CD4-positive, alpha-beta T cell (primary cell): Measurements from ENCODE around the gene KIF17. TPM values are rescaled to one million over a fixed set of nuclear protein-coding genes. Genes with fewer than 3 reads are reported as not detected.

Experiments
- ATAC-seq: fragments of 200-7000 bp; cut with Tn5 transposase; one replicate; pipeline ENCODE4 v1.10.0; 2022; ENCODE audit warnings: mild to moderate bottlenecking; ENCODE audit not compliant: poor library complexity
- CTCF ChIA-PET: fragments of 350-600 bp; sonication (Branson Sonifier 250); formaldehyde crosslinking; loops from one replicate; lab custom pipeline; 2021; ENCODE audit warnings: antibody characterized with exemption, inconsistent platforms; lab: Charles Lee
- POLR2A ChIA-PET: fragments of 350-600 bp; sonication (Branson Sonifier 250); formaldehyde crosslinking; loops from one replicate; lab custom pipeline; 2021; ENCODE audit warnings: antibody characterized with exemption, inconsistent platforms; lab: Charles Lee
- DNase-seq, 14 experiments: peaks; one replicate each; pipeline ENCODE4 v3.0.0-alpha.2; 2013 to 2020; ENCODE audit warnings: mixed read lengths in 2 of 14
- H3K27ac ChIP-seq, 2 donors: one replicate each; pipeline versions ENCODE4 v1.5.1 to v1.7.0; 2013; ENCODE audit warnings: low read length in 2 of 2, low read depth in 1 of 2, mild to moderate bottlenecking in 1 of 2
- H3K27me3 ChIP-seq, 2 experiments: 1 replicate in 1 of 2; 2 replicates in 1 of 2; pipeline versions ENCODE4 v1.6.1 to v1.7.0; 2013; ENCODE audit warnings: low read length in 2 of 2, control low read depth in 1 of 2, mild to moderate bottlenecking in 1 of 2, moderate library complexity in 1 of 2; ENCODE audit not compliant: insufficient read depth in 2 of 2, control insufficient read depth in 1 of 2
- H3K36me3 ChIP-seq: one replicate; pipeline ENCODE4 v1.6.1; 2013; ENCODE audit warnings: low read length, control low read depth; ENCODE audit not compliant: insufficient read depth
- H3K4me1 ChIP-seq: one replicate; pipeline ENCODE4 v1.6.1; 2013; ENCODE audit warnings: low read length, control low read depth; ENCODE audit not compliant: insufficient read depth
- H3K4me3 ChIP-seq: one replicate; pipeline ENCODE4 v1.5.1; 2013; ENCODE audit warnings: mild to moderate bottlenecking, low read length, moderate library complexity
- H3K9me3 ChIP-seq, 2 experiments: 1 replicate in 1 of 2; 2 replicates in 1 of 2; pipeline versions ENCODE4 v1.6.1 to v1.7.0; 2013; ENCODE audit warnings: low read length in 2 of 2, mild to moderate bottlenecking in 2 of 2, control low read depth in 1 of 2, moderate library complexity in 1 of 2; ENCODE audit not compliant: control insufficient read depth in 1 of 2, insufficient read depth in 1 of 2
- H3K27ac Mint-ChIP-seq: one replicate; pipeline ENCODE4 v1.8.0; 2020; ENCODE audit warnings: mixed read lengths
- H3K27me3 Mint-ChIP-seq: one replicate; pipeline ENCODE4 v1.8.0; 2021; ENCODE audit warnings: mixed read lengths
- H3K36me3 Mint-ChIP-seq: one replicate; pipeline ENCODE4 v1.8.0; 2021; ENCODE audit warnings: low read depth, mixed read lengths
- H3K4me1 Mint-ChIP-seq: one replicate; pipeline ENCODE4 v1.8.0; 2021; ENCODE audit warnings: low read depth, mixed read lengths
- H3K4me3 Mint-ChIP-seq: one replicate; pipeline ENCODE4 v1.8.0; 2020; ENCODE audit warnings: mild to moderate bottlenecking, mixed read lengths
- H3K9me3 Mint-ChIP-seq: one replicate; pipeline ENCODE4 v1.8.0; 2020; ENCODE audit warnings: mixed read lengths
- CTCF ChIP-seq: fragments of 200-600 bp; IDR thresholded peaks from one replicate; pipeline ENCODE4 v1.8.0; 2022; ENCODE audit warnings: antibody characterized with exemption, mild to moderate bottlenecking
- intact Hi-C, 2 experiments: fragments of 100-400 bp; cut with DNase I in 1 of 2; cut with micrococcal nuclease in 1 of 2; formaldehyde crosslinking; loops; one replicate each; pipeline versions ENCODE4 v1.15.1 to v1.9.0; 2023 to 2025; cut with DNase I, micrococcal nuclease
- total RNA-seq, 174 experiments: library from RNA in 2 of 174; stranded (reverse) in 2 of 174; gene quantifications; one replicate each; pipeline ENCODE4 v1.2.3 and lab custom pipeline; 2021 to 2026

The KIF17 gene
- total RNA-seq, 2 experiments from 2014 or later, result not detected

- TF ChIP-seq CTCF, result no peak
- intact Hi-C loops, result loop anchor here in 1 of 2 experiments (10.0 kb wide), 1 partner anchor 430 kb away; no protein-coding TSS in a partner anchor
Observed at GRCh38 chr1:20644416-20644815, 73.4 kb downstream of the KIF17 start.

GRCh38 chr1:20643080-20643479 lies 74.7 kb downstream of the KIF17 start:
- intact Hi-C loops, result loop anchor here in 1 of 2 experiments (10.0 kb wide), 1 partner anchor 428 kb away; no protein-coding TSS in a partner anchor

More at GRCh38 chr1:20644416-20644815, 73.4 kb downstream of the KIF17 start:
- Mint-ChIP-seq H3K27ac (no peak overlapping the region), H3K9me3 (no peaks in the 10 kb centered on the region), H3K36me3 (peaks cover 55% of the 10 kb centered on the region), H3K27me3 (no peaks in the 10 kb centered on the region), H3K4me3 (no peak overlapping the region), H3K4me1 (peaks cover 6% of the 10 kb centered on the region)
- ATAC-seq, result no peak
- ChIA-PET CTCF (no interaction called here), POLR2A (no interaction called here)
- DNase-seq, result no peak
- H3K4me1 ChIP-seq, result no peaks in the 10 kb centered on the region
- H3K27me3 ChIP-seq, result no peaks in the 10 kb centered on the region
- H3K27ac ChIP-seq, result no peak overlapping the region
- no peak overlapping the region for H3K4me3 ChIP-seq
- H3K36me3 ChIP-seq, result peaks cover 39% of the 10 kb centered on the region
- H3K9me3 ChIP-seq, result no peaks in the 10 kb centered on the region

GRCh38 chr1:20641975-20642374 lies 75.8 kb downstream of the KIF17 start:
- H3K4me3 ChIP-seq, result no peak overlapping the region
- Mint-ChIP-seq H3K27me3 (no peaks in the 10 kb centered on the region), H3K4me3 (no peak overlapping the region), H3K36me3 (peaks cover 54% of the 10 kb centered on the region), H3K9me3 (no peaks in the 10 kb centered on the region), H3K4me1 (peaks cover 6% of the 10 kb centered on the region), H3K27ac (no peak overlapping the region)
- H3K36me3 ChIP-seq, result peaks cover 45% of the 10 kb centered on the region
- ATAC-seq (no peak), DNase-seq (no peak)
- no peak overlapping the region for H3K27ac ChIP-seq
- ChIA-PET POLR2A (interaction anchor here (1.0 kb wide), 1 partner anchor 8 kb away, joined by 3 read pairs; no protein-coding TSS in a partner anchor), CTCF (no interaction called here)
- intact Hi-C loops, result loop anchor here in 1 of 2 experiments (10.0 kb wide), 1 partner anchor 427 kb away; no protein-coding TSS in a partner anchor
- H3K27me3 ChIP-seq, result no peaks in the 10 kb centered on the region
- no peaks in the 10 kb centered on the region for H3K4me1 ChIP-seq
- TF ChIP-seq CTCF, result no peak
- H3K9me3 ChIP-seq, result no peaks in the 10 kb centered on the region

More at GRCh38 chr1:20643080-20643479, 74.7 kb downstream of the KIF17 start:
- peaks cover 37% of the 10 kb centered on the region for H3K36me3 ChIP-seq
- H3K4me3 ChIP-seq, result no peak overlapping the region
- H3K27ac ChIP-seq, result no peak overlapping the region
- no peak for TF ChIP-seq CTCF
- no peaks in the 10 kb centered on the region for H3K9me3 Mint-ChIP-seq
- no peak overlapping the region for H3K27ac Mint-ChIP-seq
- no peak for ATAC-seq
- DNase-seq, result no peak
- POLR2A ChIA-PET, result no interaction called here
- no peaks in the 10 kb centered on the region for H3K27me3 Mint-ChIP-seq
- H3K36me3 Mint-ChIP-seq, result peaks cover 55% of the 10 kb centered on the region
- no peak overlapping the region for H3K4me3 Mint-ChIP-seq
- H3K4me1 Mint-ChIP-seq, result peaks cover 6% of the 10 kb centered on the region
- H3K9me3 ChIP-seq, result no peaks in the 10 kb centered on the region
- no peaks in the 10 kb centered on the region for H3K27me3 ChIP-seq
- H3K4me1 ChIP-seq, result no peaks in the 10 kb centered on the region
- CTCF ChIA-PET, result no interaction called here
